ENCODE measurements around the gene LGALS7. TPM values are rescaled to one million over a fixed set of nuclear protein-coding genes. Genes with fewer than 3 reads are reported as not detected.
A peak's percentile ranks its signal among the peaks of the same experiment; 100 is the strongest.

The LGALS7 gene
- total RNA-seq, 1 experiment from 2014 or later, result not detected

GRCh38 chr19:38726761-38727301 is 46.5 kb downstream of the LGALS7 start:
- no TSS peak for BruUV-seq (replicated peaks)
- peak overlapping the region; percentile 69 for H3K27ac ChIP-seq (ENCODE audit: low read length)
- intact Hi-C loops (cut with micrococcal nuclease; ENCODE audit: unreplicated experiment), result loop anchor here (5.0 kb wide), 1 partner anchor 75 kb away; no protein-coding TSS in a partner anchor
- in situ Hi-C loops (cut with HindIII; ENCODE audit: low pct_unique_long_range_greater_than_20kb, low sequenced_read_pairs), result no loop called here
- POLR2A ChIA-PET, result interaction anchor here (0.6 kb wide), 1 partner anchor 105 kb away, joined by 4 read pairs; no protein-coding TSS in a partner anchor
- H3K27me3 ChIP-seq (ENCODE audit: control insufficient read depth, insufficient read depth, low read length), result no peaks in the 10 kb centered on the region
- H3K36me3 ChIP-seq (ENCODE audit: control insufficient read depth, insufficient read depth, low read length), result peaks cover 77% of the 10 kb centered on the region
- no peak overlapping the region for H3K4me3 ChIP-seq (ENCODE audit: low read depth in 2 of 2, low read length in 2 of 2)
- ATAC-seq (no peak), DNase-seq (ENCODE audit: low read depth, low spot score) (no peak)
- no peak for TF ChIP-seq REST (IDR thresholded peaks at IDR 0.05; ENCODE audit: insufficient read depth in 1 of 2, low read depth in 2 of 2, low read length in 1 of 2)
- no peak; the same call in 1 of the 2 replicates for TF ChIP-seq POLR2AphosphoS5 (IDR thresholded peaks at IDR 0.05; ENCODE audit: low read depth, low read length)
- no peak for TF ChIP-seq SIN3A (IDR thresholded peaks at IDR 0.05; ENCODE audit: borderline replicate concordance, insufficient read depth, low read depth, low read length)
- CTCF ChIA-PET, result interaction anchor here (1.2 kb wide), 1 partner anchor 11 kb away, joined by 3 read pairs; no protein-coding TSS in a partner anchor
- peaks cover 88% of the 10 kb centered on the region for H3K4me1 ChIP-seq (ENCODE audit: control insufficient read depth, insufficient read depth, low read length)
- H3K9me3 ChIP-seq (ENCODE audit: control insufficient read depth, insufficient read depth, low read depth, low read length), result no peaks in the 10 kb centered on the region

GRCh38 chr19:38726284-38726673 is 47.0 kb downstream of the LGALS7 start:
- Histone ChIP-seq H3K9me3 (ENCODE audit: control insufficient read depth, insufficient read depth, low read depth, low read length) (no peaks in the 10 kb centered on the region), H3K4me1 (ENCODE audit: control insufficient read depth, insufficient read depth, low read length) (peaks cover 88% of the 10 kb centered on the region), H3K27ac (ENCODE audit: low read length) (peak overlapping the region; percentile 69), H3K36me3 (ENCODE audit: control insufficient read depth, insufficient read depth, low read length) (peaks cover 78% of the 10 kb centered on the region), H3K4me3 (ENCODE audit: low read depth in 2 of 2, low read length in 2 of 2) (no peak overlapping the region), H3K27me3 (ENCODE audit: control insufficient read depth, insufficient read depth, low read length) (no peaks in the 10 kb centered on the region)
- in situ Hi-C loops (cut with HindIII; ENCODE audit: low pct_unique_long_range_greater_than_20kb, low sequenced_read_pairs), result no loop called here
- intact Hi-C loops (cut with micrococcal nuclease; ENCODE audit: unreplicated experiment), result loop anchor here (5.0 kb wide), 1 partner anchor 74 kb away; no protein-coding TSS in a partner anchor
- no peak for ATAC-seq
- POLR2A ChIA-PET, result interaction anchor here (0.7 to 1.1 kb wide), 2 partner anchors 55 to 61 kb away, joined by 4 to 5 read pairs; no protein-coding TSS in a partner anchor
- BruUV-seq (replicated peaks), result no TSS peak
- CTCF ChIA-PET, result interaction anchor here (0.5 to 1.2 kb wide), 2 partner anchors 10 to 219 kb away, joined by 3 read pairs; no protein-coding TSS in a partner anchor
- DNase-seq (ENCODE audit: low read depth, low spot score), result no peak
- TF ChIP-seq CTCF (IDR thresholded peaks at IDR 0.05), result no peak
- TF ChIP-seq REST (IDR thresholded peaks at IDR 0.05; ENCODE audit: insufficient read depth in 1 of 2, low read depth in 2 of 2, low read length in 1 of 2), result no peak
- TF ChIP-seq POLR2AphosphoS5 (IDR thresholded peaks at IDR 0.05; ENCODE audit: low read depth, low read length), result peak; percentile 61; the same call in 1 of the 2 replicates
- TF ChIP-seq SIN3A (IDR thresholded peaks at IDR 0.05; ENCODE audit: borderline replicate concordance, insufficient read depth, low read depth, low read length), result no peak
- no peak for TF ChIP-seq TCF7L2 (IDR thresholded peaks at IDR 0.05; ENCODE audit: low read depth, low read length)
